Measurements from ENCODE around the gene MRPS27. TPM values are rescaled to one million over a fixed set of nuclear protein-coding genes. Genes with fewer than 3 reads are reported as not detected.

MRPS27 gene
- total and polyA plus RNA-seq, 2 of the 4 experiments (the other 2 are of a cell fraction) = 46.9 to 90.5 TPM

- no peak for TF ChIP-seq NFE2L2 (IDR thresholded peaks at IDR 0.05; ENCODE audit: low read depth, low read length)
- TF ChIP-seq MAZ (IDR thresholded peaks at IDR 0.05; ENCODE audit: borderline replicate concordance, low read depth, low read length) = peak; percentile 77; the same call in 1 of the 2 replicates
These were observed 11.8 kb downstream of the MRPS27 start (continued) for GRCh38 chr5:72307968-72308852.

DNA sequence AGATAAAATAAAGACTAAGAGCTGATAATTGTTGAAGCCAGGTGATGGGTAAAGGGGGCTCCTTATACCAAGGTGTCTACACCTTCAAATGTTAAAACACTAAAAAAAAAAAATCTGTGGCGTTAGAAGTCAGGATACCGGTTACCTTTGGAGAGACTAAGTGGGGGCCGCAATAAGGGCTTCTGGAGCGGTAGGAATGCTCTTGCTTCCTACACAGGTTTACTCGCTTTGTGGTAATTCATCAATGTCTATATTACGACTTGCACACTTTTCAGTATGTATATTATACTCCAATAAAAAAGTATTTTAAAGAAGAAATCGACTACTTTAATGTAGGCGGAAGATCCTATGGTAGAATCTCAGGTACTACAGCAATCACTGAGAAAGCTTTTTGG is 12.5 kb downstream of the MRPS27 start:
- no peak for DNase-seq
- no CpG with 5 or more reads among the region's 8 CpGs for WGBS, 2 experiments (ENCODE audit: extremely low coverage in 2 of 2, insufficient read length in 1 of 2)
- Histone ChIP-seq H3K23ac (ENCODE audit: low read depth, low read length) (peak overlapping the region; percentile 41; the same call in 1 of the 2 replicates), H3K9me1 (ENCODE audit: insufficient read depth, low read length) (peaks cover under 1% of the 10 kb centered on the region; the same call in 1 of the 2 replicates), H3K4me1 (ENCODE audit: control insufficient read depth, insufficient read depth, low read length) (no peaks in the 10 kb centered on the region; the same call in 1 of the 2 replicates), H2AK9ac (replicated peaks; ENCODE audit: low read depth, low read length, poor library complexity) (peak overlapping the region; percentile 21), H3K36me3 (ENCODE audit: control insufficient read depth, insufficient read depth, low read length) (peaks cover 5% of the 10 kb centered on the region; the same call in 1 of the 2 replicates), H2AFZ (replicated peaks; ENCODE audit: low read length, poor library complexity) (peak overlapping the region; percentile 86), H3K27ac (ENCODE audit: insufficient read depth, low read length) (peak overlapping the region; percentile 58), H3K9me3 (ENCODE audit: control insufficient read depth, insufficient read depth, low read length) (no peaks in the 10 kb centered on the region), H3K56ac (ENCODE audit: extremely low read depth, insufficient read depth, low read length) (peak overlapping the region; percentile 86), H2BK15ac (ENCODE audit: low read depth, low read length) (no peak overlapping the region), H3K79me1 (ENCODE audit: low read depth in 1 of 2, low read length in 2 of 2) (peaks cover 26 to 32% of the 10 kb centered on the region in 2 experiments), H2BK5ac (ENCODE audit: low read depth, low read length, poor library complexity, severe bottlenecking) (peak overlapping the region; percentile 11), H3K14ac (replicated peaks; ENCODE audit: low read depth, low read length) (peak overlapping the region; percentile 74), H2AK5ac (ENCODE audit: low read depth, low read length) (no peak overlapping the region), H4K20me1 (ENCODE audit: insufficient read depth, low read length) (no peaks in the 10 kb centered on the region), H3K9ac (ENCODE audit: low read depth, low read length) (peak overlapping the region; percentile 52), H2BK120ac (ENCODE audit: low read depth, low read length) (no peak overlapping the region), H3K4ac (ENCODE audit: low read depth, low read length) (peak overlapping the region; percentile 56), H4K91ac (ENCODE audit: insufficient read depth, low read depth, low read length) (no peak overlapping the region; the same call in 1 of the 2 replicates), H4K5ac (ENCODE audit: low read depth, low read length) (no peak overlapping the region), H2BK20ac (ENCODE audit: low read depth, low read length) (no peak overlapping the region), H3K18ac (ENCODE audit: low read depth, low read length) (no peak overlapping the region), H3K4me2 (ENCODE audit: low read depth, low read length) (peak overlapping the region; percentile 21), H3K4me3 (ENCODE audit: insufficient read depth, low read depth, low read length) (peak overlapping the region; percentile 58), H3K27me3 (ENCODE audit: control insufficient read depth, insufficient read depth, low read length) (no peaks in the 10 kb centered on the region), H4K8ac (ENCODE audit: low read depth in 2 of 2, low read length in 2 of 2) (peak overlapping the region; percentile 27 to 63)
- intact Hi-C loops (cut with micrococcal nuclease) = loop anchor here (5.0 to 10.0 kb wide), 4 partner anchors 60 to 720 kb away; partner anchors contain the start of gene MCCC2
- POLR2A ChIA-PET (ENCODE audit: unreplicated experiment) = no interaction called here
- CTCF ChIA-PET = interaction anchor here (0.7 kb wide), 1 partner anchor 21 kb away, joined by 3 read pairs; no protein-coding TSS in a partner anchor
- in situ Hi-C loops (cut with MboI; ENCODE audit: low sequenced_read_pairs) = loop anchor here (5.0 to 25.0 kb wide), 2 partner anchors 525 to 720 kb away; partner anchors contain the start of gene MCCC2
- no TSS peak for BruUV-seq (replicated peaks)
- ATAC-seq (ENCODE audit: low read depth) = no peak
- dilution Hi-C loops (cut with HindIII; ENCODE audit: low sequenced_read_pairs, unreplicated experiment) = no loop called here
- TF ChIP-seq MAFK (IDR thresholded peaks at IDR 0.05; ENCODE audit: low read depth, low read length) = no peak
- TF ChIP-seq BHLHE40 (IDR thresholded peaks at IDR 0.05; ENCODE audit: low read depth, low read length) = no peak
- TF ChIP-seq POLR2A (IDR thresholded peaks at IDR 0.05; ENCODE audit: low read depth, low read length) = no peak
- TF ChIP-seq MXI1 (IDR thresholded peaks at IDR 0.05; ENCODE audit: borderline replicate concordance, low read depth, low read length) = no peak
- TF ChIP-seq RAD21 (IDR thresholded peaks at IDR 0.05; ENCODE audit: low read length) = no peak
- TF ChIP-seq RFX5 (IDR thresholded peaks at IDR 0.05; ENCODE audit: low read depth, low read length) = no peak
- no peak for TF ChIP-seq FOS (IDR thresholded peaks at IDR 0.05; ENCODE audit: low read depth, low read length)
- TF ChIP-seq ELK1 (IDR thresholded peaks at IDR 0.05; ENCODE audit: borderline replicate concordance, low read depth, low read length) = no peak
- TF ChIP-seq RCOR1 (IDR thresholded peaks at IDR 0.05; ENCODE audit: insufficient replicate concordance, low read length) = no peak
- TF ChIP-seq MAZ (IDR thresholded peaks at IDR 0.05; ENCODE audit: borderline replicate concordance, low read depth, low read length) = no peak
- TF ChIP-seq, protein P1, sequence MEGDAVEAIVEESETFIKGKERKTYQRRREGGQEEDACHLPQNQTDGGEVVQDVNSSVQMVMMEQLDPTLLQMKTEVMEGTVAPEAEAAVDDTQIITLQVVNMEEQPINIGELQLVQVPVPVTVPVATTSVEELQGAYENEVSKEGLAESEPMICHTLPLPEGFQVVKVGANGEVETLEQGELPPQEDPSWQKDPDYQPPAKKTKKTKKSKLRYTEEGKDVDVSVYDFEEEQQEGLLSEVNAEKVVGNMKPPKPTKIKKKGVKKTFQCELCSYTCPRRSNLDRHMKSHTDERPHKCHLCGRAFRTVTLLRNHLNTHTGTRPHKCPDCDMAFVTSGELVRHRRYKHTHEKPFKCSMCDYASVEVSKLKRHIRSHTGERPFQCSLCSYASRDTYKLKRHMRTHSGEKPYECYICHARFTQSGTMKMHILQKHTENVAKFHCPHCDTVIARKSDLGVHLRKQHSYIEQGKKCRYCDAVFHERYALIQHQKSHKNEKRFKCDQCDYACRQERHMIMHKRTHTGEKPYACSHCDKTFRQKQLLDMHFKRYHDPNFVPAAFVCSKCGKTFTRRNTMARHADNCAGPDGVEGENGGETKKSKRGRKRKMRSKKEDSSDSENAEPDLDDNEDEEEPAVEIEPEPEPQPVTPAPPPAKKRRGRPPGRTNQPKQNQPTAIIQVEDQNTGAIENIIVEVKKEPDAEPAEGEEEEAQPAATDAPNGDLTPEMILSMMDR (conservative IDR thresholded peaks at IDR 0.05; ENCODE audit: low read depth, low read length) = no peak
- TF ChIP-seq NFE2L2 (IDR thresholded peaks at IDR 0.05; ENCODE audit: low read depth, low read length) = no peak
